Muscle layer of duodenum (tissue), 2 donors: ENCODE data around the gene CNNM4.

ENCODE experiments used
- H3K27ac ChIP-seq: one replicate; pipeline ENCODE4 v1.7.0; 2013; ENCODE audit warnings: mild to moderate bottlenecking, low read length
- H3K27me3 ChIP-seq: one replicate; pipeline ENCODE4 v1.7.0; 2013; ENCODE audit warnings: low read depth, mild to moderate bottlenecking, control low read depth, low read length
- H3K36me3 ChIP-seq, 2 donors: one replicate each; pipeline ENCODE4 v1.7.0; 2013; ENCODE audit warnings: low read length in 2 of 2, control low read depth in 1 of 2, mild to moderate bottlenecking in 1 of 2; ENCODE audit not compliant: insufficient read depth in 2 of 2, control insufficient read depth in 1 of 2
- H3K4me1 ChIP-seq, 2 donors: one replicate each; pipeline ENCODE4 v1.7.0; 2013; ENCODE audit warnings: low read length in 2 of 2, mild to moderate bottlenecking in 2 of 2, control low read depth in 1 of 2, moderate library complexity in 1 of 2; ENCODE audit not compliant: insufficient read depth in 2 of 2, control insufficient read depth in 1 of 2
- H3K4me3 ChIP-seq, 2 donors: one replicate each; pipeline ENCODE4 v1.7.0; 2013; ENCODE audit warnings: low read length in 2 of 2, low read depth in 1 of 2, mild to moderate bottlenecking in 1 of 2
- H3K9me3 ChIP-seq, 2 donors: one replicate each; pipeline ENCODE4 v1.7.0; 2013; ENCODE audit warnings: low read length in 2 of 2, control low read depth in 1 of 2, mild to moderate bottlenecking in 1 of 2; ENCODE audit not compliant: control insufficient read depth in 1 of 2
- donor health status: healthy.

CNNM4 gene

DNA sequence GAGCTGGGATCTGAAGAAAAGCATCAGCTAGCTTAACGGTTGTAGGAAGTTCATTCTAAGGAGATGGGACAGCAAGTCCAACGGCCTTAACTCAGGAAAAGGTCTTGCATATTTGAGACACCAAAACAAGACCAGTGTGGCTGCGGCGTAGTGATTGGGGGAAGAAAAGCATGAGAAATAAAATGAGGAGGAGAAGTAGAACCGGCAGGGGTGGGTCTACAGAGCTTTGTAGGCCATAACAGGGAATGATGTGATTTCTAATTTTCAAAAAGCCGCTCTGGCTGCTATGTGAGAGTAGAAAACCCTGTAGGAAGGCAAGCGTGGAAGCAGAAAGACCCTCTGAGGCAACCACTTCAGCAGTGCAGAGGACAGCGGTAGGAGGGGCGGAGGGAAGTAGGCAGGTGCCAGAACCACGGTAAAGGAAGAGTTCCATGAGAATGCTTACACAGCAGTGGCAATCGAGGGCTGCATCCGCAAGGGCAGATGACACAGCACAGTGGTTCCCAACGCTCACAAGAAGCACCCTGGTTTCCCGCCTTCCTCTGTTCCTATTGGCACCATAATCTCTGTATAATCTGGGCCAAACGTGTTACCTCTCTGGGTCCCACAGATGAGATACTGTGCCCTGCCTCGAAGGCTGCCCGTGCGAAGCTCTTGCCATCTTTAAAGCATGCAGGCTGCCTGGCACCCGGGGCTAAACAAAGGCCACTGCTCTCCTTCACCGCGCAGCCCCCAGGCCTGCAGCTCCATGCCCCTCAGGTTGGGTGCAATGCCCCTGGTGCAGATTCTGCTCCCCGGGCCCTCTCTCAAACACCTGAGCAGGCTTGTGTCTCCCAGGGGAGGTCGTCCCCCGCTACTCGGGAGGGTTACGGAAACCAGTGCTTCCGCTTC is 96.3 kb downstream of the CNNM4 start:
- H3K36me3 ChIP-seq: peaks cover 17 to 35% of the 10 kb centered on the region in 2 donors

DNA sequence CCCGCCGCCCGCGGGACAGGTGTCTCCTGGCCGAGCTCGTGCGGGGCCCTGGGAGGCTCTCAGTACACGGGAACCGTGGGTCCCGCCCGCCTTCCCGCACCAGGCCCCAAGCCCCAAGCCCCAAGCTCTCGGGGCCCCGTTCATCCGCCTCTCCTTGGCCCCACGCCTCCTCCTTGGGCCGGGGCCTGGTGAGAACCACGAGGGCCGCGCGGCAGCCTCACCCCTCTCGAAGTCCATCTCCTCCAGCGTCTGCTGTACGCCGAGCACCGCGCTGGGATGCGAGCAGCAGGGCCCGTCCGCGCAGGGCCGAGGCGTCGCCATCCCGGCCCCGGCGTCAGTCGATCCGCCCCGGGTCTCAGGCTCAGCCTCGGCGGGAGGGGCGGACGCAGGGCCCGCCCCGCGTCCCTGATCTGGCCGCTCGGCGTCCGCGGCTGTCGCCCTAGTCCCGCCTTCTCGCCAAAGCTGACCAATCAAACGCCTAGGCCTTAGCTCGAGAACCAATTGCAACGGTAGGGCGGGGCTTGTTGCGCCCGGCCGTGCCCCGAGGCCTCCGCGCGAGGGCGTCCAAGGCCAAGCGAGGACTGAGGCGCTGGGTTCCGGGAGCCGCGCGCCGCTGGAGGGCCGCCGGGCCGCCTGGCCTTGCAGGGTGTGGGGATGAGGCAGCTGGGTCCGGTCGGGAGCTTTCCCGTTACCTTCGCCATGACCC is 97.1 kb downstream of the CNNM4 start, which contains the start of gene ANKRD39:
TSS of gene ANKRD39 (minus strand) at position 350 of the 706 bp plus-strand sequence. CDS start at position 321, 29 bp downstream.
- Histone ChIP-seq H3K9me3 (no peaks in the 10 kb centered on the region), H3K36me3 (peaks cover 18 to 34% of the 10 kb centered on the region in 2 donors), H3K4me1 (peaks cover 9 to 39% of the 10 kb centered on the region in 2 donors), H3K27me3 (no peaks in the 10 kb centered on the region), H3K27ac (peak within 1 kb of the TSS; percentile 23), H3K4me3 (peak within 1 kb of the TSS; percentile 74 to 94)

More for the DNA sequence above, 96.3 kb downstream of the CNNM4 start:
- H3K4me1 ChIP-seq: peaks cover 9 to 39% of the 10 kb centered on the region in 2 donors
- H3K9me3 ChIP-seq: no peaks in the 10 kb centered on the region
- H3K4me3 ChIP-seq: peak overlapping the region; percentile 74 to 94
- H3K27me3 ChIP-seq: no peaks in the 10 kb centered on the region
- H3K27ac ChIP-seq: peak overlapping the region; percentile 23

GRCh38 chr2:96859099-96859649 is 98.5 kb downstream of the CNNM4 start:
- Histone ChIP-seq H3K27me3 (no peaks in the 10 kb centered on the region), H3K4me3 (peak overlapping the region in 1 of 2 donors; percentile 94), H3K36me3 (peaks cover 22 to 34% of the 10 kb centered on the region in 2 donors), H3K27ac (peak overlapping the region; percentile 41), H3K9me3 (no peaks in the 10 kb centered on the region), H3K4me1 (peaks cover 9 to 39% of the 10 kb centered on the region in 2 donors)

- peak overlapping the region; percentile 41 for H3K27ac ChIP-seq
- H3K27me3 ChIP-seq: no peaks in the 10 kb centered on the region
- H3K4me1 ChIP-seq: peaks cover 9 to 39% of the 10 kb centered on the region in 2 donors
- H3K4me3 ChIP-seq: peak overlapping the region in 1 of 2 donors; percentile 94
- peaks cover 26 to 38% of the 10 kb centered on the region in 2 donors for H3K36me3 ChIP-seq
- no peaks in the 10 kb centered on the region for H3K9me3 ChIP-seq
These were observed 99.0 kb downstream of the CNNM4 start for GRCh38 chr2:96859681-96860064.

GRCh38 chr2:96860065-96861029 is 99.6 kb downstream of the CNNM4 start:
- Histone ChIP-seq H3K27me3 (no peaks in the 10 kb centered on the region), H3K4me3 (no peak overlapping the region), H3K9me3 (no peaks in the 10 kb centered on the region), H3K36me3 (peaks cover 29 to 44% of the 10 kb centered on the region in 2 donors), H3K27ac (no peak overlapping the region), H3K4me1 (peaks cover 9 to 40% of the 10 kb centered on the region in 2 donors)

GRCh38 chr2:96861074-96861473 is 100.4 kb downstream of the CNNM4 start:
- Histone ChIP-seq H3K4me1 (peaks cover 9 to 47% of the 10 kb centered on the region in 2 donors), H3K4me3 (no peak overlapping the region), H3K36me3 (peaks cover 35 to 51% of the 10 kb centered on the region in 2 donors), H3K9me3 (no peaks in the 10 kb centered on the region), H3K27ac (no peak overlapping the region), H3K27me3 (no peaks in the 10 kb centered on the region)
